ENCODE results near the gene ZNF90. TPM values are rescaled to one million over a fixed set of nuclear protein-coding genes. Genes with fewer than 3 reads are reported as not detected.
A peak's percentile ranks its signal among the peaks of the same experiment; 100 is the strongest.

Gene ZNF90
- total and polyA plus RNA-seq, 2 of the 8 experiments (the other 6 are each of a cell fraction or from before 2014, with no cell fraction given) = 41.2 to 114 TPM

DNA sequence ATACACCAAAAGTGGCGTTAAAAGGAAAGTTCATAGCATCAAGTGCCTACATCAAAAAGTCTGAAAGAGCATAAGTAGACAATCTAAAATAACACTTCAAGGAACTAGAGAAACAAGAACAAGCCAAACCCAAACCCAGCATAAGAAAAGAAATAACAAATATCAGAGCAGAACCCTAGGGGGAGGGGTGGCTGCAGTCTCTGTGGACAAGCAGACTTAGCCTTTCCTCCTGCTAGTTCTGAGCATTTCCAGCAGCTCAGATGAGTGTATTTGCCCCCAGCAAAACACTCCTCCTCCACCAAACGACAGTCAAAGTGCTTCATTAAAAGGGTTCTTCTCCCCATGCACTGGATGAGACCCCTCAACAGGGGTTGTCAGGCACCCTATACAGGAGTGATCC, 7.1 kb upstream of the ZNF90 start:
- Histone ChIP-seq H4K5ac (ENCODE audit: insufficient read length, low read depth, low read length) (no peak overlapping the region), H2BK120ac (replicated peaks; ENCODE audit: low read depth, low read length) (no peak overlapping the region), H3K9me3 (ENCODE audit: insufficient read depth in 2 of 2, low read depth in 1 of 2, low read length in 1 of 2) (peaks cover under 1 to 3% of the 10 kb centered on the region in 2 experiments; a peak in 1 of 4 replicates), H3K9ac (replicated peaks in 1 of 4; ENCODE audit: extremely low read depth in 1 of 4, low read depth in 3 of 4, low read length in 3 of 4) (no peak overlapping the region), H3K56ac (replicated peaks; ENCODE audit: insufficient read length, low read depth, low read length) (no peak overlapping the region), H3K18ac (ENCODE audit: extremely low read depth, low read length) (no peak overlapping the region; the same call in 1 of the 2 replicates), H4K91ac (replicated peaks; ENCODE audit: insufficient read length, low read length) (peak overlapping the region; percentile 22), H3K79me1 (ENCODE audit: low read depth, low read length) (no peaks in the 10 kb centered on the region), H3K4ac (replicated peaks; ENCODE audit: insufficient read length, low read depth, low read length) (no peak overlapping the region), H3K4me1 (replicated peaks in 1 of 4; ENCODE audit: control insufficient read depth in 3 of 4, insufficient read depth in 4 of 4, low read length in 3 of 4) (peaks cover 2 to 20% (median 12%) of the 10 kb centered on the region in 4 experiments), H2BK15ac (ENCODE audit: low read length) (no peak overlapping the region), H4K8ac (ENCODE audit: extremely low read depth, insufficient read depth, low read length) (no peak overlapping the region), H3K36me3 (ENCODE audit: control insufficient read depth in 2 of 4, insufficient read depth in 4 of 4, low read length in 3 of 4) (no peaks in the 10 kb centered on the region), H3K27ac (ENCODE audit: low read depth, low read length) (no peak overlapping the region), H3K79me2 (ENCODE audit: control insufficient read depth in 1 of 2, insufficient read depth in 2 of 2, low read length in 2 of 2) (no peaks in the 10 kb centered on the region), H2AFZ (ENCODE audit: low read length) (no peak overlapping the region), H3K4me2 (ENCODE audit: insufficient read depth in 1 of 2, low read depth in 2 of 2, low read length in 2 of 2) (no peak overlapping the region), H4K20me1 (replicated peaks in 1 of 2; ENCODE audit: control insufficient read depth in 1 of 2, insufficient read depth in 2 of 2, low read length in 2 of 2) (no peaks in the 10 kb centered on the region), H2BK20ac (ENCODE audit: low read length) (peak overlapping the region; percentile 91), H2AK5ac (ENCODE audit: low read depth, low read length) (peak overlapping the region; percentile 39; the same call in 1 of the 2 replicates), H2BK5ac (ENCODE audit: low read depth, low read length) (peak overlapping the region; percentile 68; the same call in 1 of the 2 replicates), H3K4me3 (ENCODE audit: extremely low read depth in 1 of 4, insufficient read depth in 2 of 4, low read depth in 3 of 4, low read length in 4 of 4) (no peak overlapping the region), H3K14ac (ENCODE audit: insufficient read length) (no peak overlapping the region), H3K23ac (ENCODE audit: insufficient read length) (no peak overlapping the region), H3K23me2 (ENCODE audit: low read depth, low read length) (no peaks in the 10 kb centered on the region), H2BK12ac (ENCODE audit: low read depth, low read length) (peak overlapping the region; percentile 86; the same call in 1 of the 2 replicates), H3K27me3 (replicated peaks in 1 of 4; ENCODE audit: control insufficient read depth in 3 of 4, extremely low read depth in 1 of 4, insufficient read depth in 3 of 4, low read length in 3 of 4) (no peaks in the 10 kb centered on the region)
- POLR2A ChIA-PET (ENCODE audit: partially characterized antibody) = interaction anchor here (0.6 to 5.4 kb wide), 2 partner anchors 18 to 304 kb away, joined by 4 to 56 read pairs; no protein-coding TSS in a partner anchor
- CTCF ChIA-PET (ENCODE audit: partially characterized antibody) = interaction anchor here (1.3 kb wide), 1 partner anchor 73 kb away, joined by 3 read pairs; no protein-coding TSS in a partner anchor
- WGBS, 2 experiments (ENCODE audit: extremely low coverage in 1 of 2, insufficient coverage in 1 of 2, insufficient read length in 1 of 2, insufficient replicate concordance in 2 of 2, low coverage in 1 of 2, low lambda C conversion rate in 2 of 2, missing lambda C conversion rate in 1 of 2) = 90% methylated on average over 2 of the region's 2 CpGs; no CpG with 5 or more reads in 1 of the 2 experiments
- FAIRE-seq (peak; percentile 76), DNase-seq (ENCODE audit: low read depth in 1 of 2, low spot score in 2 of 2) (no peak)
- TF ChIP-seq EZH2 (IDR thresholded peaks at IDR 0.05; ENCODE audit: low read depth, low read length, severe bottlenecking) (no peak), RBBP5 (IDR thresholded peaks at IDR 0.05; ENCODE audit: borderline replicate concordance, low read depth, low read length) (no peak), BACH1 (IDR thresholded peaks at IDR 0.05; ENCODE audit: low read length) (no peak), HDAC6 (IDR thresholded peaks at IDR 0.05; ENCODE audit: low read depth, low read length) (no peak), POU5F1 (IDR thresholded peaks at IDR 0.05; ENCODE audit: low read depth, low read length) (no peak), SIRT6 (IDR thresholded peaks at IDR 0.05; ENCODE audit: low read length) (no peak), SUZ12 (IDR thresholded peaks at IDR 0.05; ENCODE audit: low read length) (no peak), PHF8 (conservative IDR thresholded peaks at IDR 0.05; ENCODE audit: low read depth, low read length) (no peak), RFX5 (IDR thresholded peaks at IDR 0.05; ENCODE audit: borderline replicate concordance, low read depth, low read length) (no peak)
